Measurements from ENCODE around the gene GSTM3. TPM values are rescaled to one million over a fixed set of nuclear protein-coding genes. Genes with fewer than 3 reads are reported as not detected.
"Not testable (repeated sequence)": the region's sequence is repeated elsewhere in the genome, so short reads cannot be mapped to it uniquely, and the experiment has no call there.

GSTM3 gene
- total and polyA plus RNA-seq, 2 of the 13 experiments (the other 11 are each of a cell fraction or from before 2014, with no cell fraction given): 127 to 142 TPM

DNA sequence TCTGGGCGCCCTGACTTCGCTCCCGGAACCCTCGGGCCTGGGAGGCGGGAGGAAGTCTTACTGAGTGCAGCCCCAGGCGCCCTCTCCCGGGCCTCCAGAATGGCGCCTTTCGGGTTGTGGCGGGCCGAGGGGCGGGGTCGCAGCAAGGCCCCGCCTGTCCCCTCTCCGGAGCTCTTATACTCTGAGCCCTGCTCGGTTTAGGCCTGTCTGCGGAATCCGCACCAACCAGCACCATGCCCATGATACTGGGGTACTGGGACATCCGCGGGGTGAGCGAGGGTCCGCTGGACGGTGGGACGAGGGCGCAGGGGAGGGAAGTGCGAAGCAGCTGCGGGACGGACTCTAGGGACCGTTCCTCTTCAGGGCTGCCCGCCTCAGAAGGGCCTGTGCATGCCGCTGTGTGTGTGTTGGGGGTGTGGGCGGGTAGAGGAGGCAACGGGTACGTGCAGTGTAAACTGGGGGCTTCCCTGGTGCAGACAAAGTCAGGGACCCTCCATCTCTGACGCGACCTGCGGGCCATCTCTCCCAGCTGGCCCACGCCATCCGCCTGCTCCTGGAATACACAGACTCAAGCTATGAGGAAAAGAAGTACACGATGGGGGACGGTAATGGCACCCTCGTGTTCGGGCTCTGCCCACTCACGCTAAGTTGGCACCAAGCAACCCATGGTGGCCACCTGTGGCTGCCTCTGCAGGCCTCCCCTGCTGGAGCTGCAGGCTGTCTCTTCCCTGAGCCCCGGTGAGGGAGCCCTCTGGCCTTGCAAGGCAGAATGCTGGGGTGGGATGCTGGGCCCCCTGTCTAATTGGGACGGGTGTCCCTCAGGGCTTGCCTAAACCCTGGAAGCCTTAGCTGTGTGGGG lies 53.0 kb downstream of the GSTM3 start, which contains the start of gene GSTM1:
GSTM1 (plus strand) TSS at position 177 of the 859 bp plus-strand sequence; CDS start at position 234, 57 bp downstream.
- ATAC-seq: no peak
- intact Hi-C loops (cut with micrococcal nuclease; ENCODE audit: unreplicated experiment) (no loop called here), in situ Hi-C loops (cut with HindIII; ENCODE audit: extremely low pct_ligation_motif_present, low pct_unique_long_range_greater_than_20kb) (no loop called here)
- Histone ChIP-seq H3K27me3 (ENCODE audit: control insufficient read depth in 1 of 2, insufficient read depth in 2 of 2, low read length in 2 of 2) (no peaks in the 10 kb centered on the region), H3K27ac (ENCODE audit: extremely low read length, insufficient read depth, low read length) (no peak within 1 kb of the TSS), H3K4me3 (replicated peaks in 1 of 3; ENCODE audit: insufficient read depth in 1 of 3, low read depth in 2 of 3, low read length in 3 of 3) (no peak within 1 kb of the TSS), H2AFZ (ENCODE audit: low read length) (no peak within 1 kb of the TSS), H3K9me3 (ENCODE audit: low read length) (no peaks in the 10 kb centered on the region), H3K4me2 (ENCODE audit: low read depth, low read length) (no peak within 1 kb of the TSS), H4K20me1 (ENCODE audit: insufficient read depth, low read length) (no peaks in the 10 kb centered on the region), H3K9ac (ENCODE audit: insufficient read depth, low read depth, low read length) (no peak within 1 kb of the TSS), H3K4me1 (ENCODE audit: insufficient read depth, low read length) (no peaks in the 10 kb centered on the region), H3K79me2 (ENCODE audit: insufficient read depth, low read length) (no peaks in the 10 kb centered on the region), H3K36me3 (replicated peaks in 1 of 2; ENCODE audit: control insufficient read depth in 1 of 2, insufficient read depth in 2 of 2, low read length in 2 of 2) (no peaks in the 10 kb centered on the region)
- no peak for TF ChIP-seq ZFX (CRISPR knock-in tag; IDR thresholded peaks at IDR 0.05; ENCODE audit: low read depth)
- no peak for TF ChIP-seq AGO2 (optimal IDR thresholded peaks at IDR 0.05; ENCODE audit: low read depth, low read length)
- TF ChIP-seq, protein P1, sequence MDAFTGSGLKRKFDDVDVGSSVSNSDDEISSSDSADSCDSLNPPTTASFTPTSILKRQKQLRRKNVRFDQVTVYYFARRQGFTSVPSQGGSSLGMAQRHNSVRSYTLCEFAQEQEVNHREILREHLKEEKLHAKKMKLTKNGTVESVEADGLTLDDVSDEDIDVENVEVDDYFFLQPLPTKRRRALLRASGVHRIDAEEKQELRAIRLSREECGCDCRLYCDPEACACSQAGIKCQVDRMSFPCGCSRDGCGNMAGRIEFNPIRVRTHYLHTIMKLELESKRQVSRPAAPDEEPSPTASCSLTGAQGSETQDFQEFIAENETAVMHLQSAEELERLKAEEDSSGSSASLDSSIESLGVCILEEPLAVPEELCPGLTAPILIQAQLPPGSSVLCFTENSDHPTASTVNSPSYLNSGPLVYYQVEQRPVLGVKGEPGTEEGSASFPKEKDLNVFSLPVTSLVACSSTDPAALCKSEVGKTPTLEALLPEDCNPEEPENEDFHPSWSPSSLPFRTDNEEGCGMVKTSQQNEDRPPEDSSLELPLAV (CRISPR knock-in tag; conservative IDR thresholded peaks at IDR 0.05; ENCODE audit: low read depth): no peak
- TF ChIP-seq ZNF292 (CRISPR knock-in tag; IDR thresholded peaks at IDR 0.05; ENCODE audit: borderline replicate concordance, low read depth): no peak
- no peak for TF ChIP-seq ZNF562 (CRISPR knock-in tag; IDR thresholded peaks at IDR 0.05; ENCODE audit: borderline replicate concordance)
- TF ChIP-seq MZF1 (CRISPR knock-in tag; IDR thresholded peaks at IDR 0.05; ENCODE audit: borderline replicate concordance): no peak
- WGBS (ENCODE audit: low lambda C conversion rate): 85% methylated on average over 11 of the region's 46 CpGs
- DNase-seq (ENCODE audit: low spot score): no peak
- POLR2A ChIA-PET: no interaction called here
- no peak for FAIRE-seq
- BruUV-seq (replicated peaks): no TSS peak
- CTCF ChIA-PET (ENCODE audit: low intra/inter-chr PET ratio, low total read pairs): no interaction called here

DNA sequence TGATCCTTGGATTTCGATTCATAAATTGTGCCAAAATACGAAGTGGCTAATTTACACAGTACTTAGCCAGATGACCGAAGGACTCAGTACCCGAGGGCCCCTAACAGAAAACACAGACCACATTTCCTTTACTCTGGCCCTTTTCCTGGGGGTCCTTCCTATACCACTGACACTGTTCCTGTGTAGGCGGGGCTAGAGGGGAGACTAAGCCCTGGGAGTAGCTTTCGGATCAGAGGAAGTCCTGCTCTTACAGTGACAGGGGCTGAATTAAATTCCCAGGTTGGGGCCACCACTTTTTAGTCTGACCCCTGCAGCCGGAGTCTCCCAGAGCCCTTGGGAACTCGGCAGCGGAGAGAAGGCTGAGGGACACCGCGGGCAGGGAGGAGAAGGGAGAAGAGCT lies 53.7 kb downstream of the GSTM3 start:
- ATAC-seq; DNase-seq (ENCODE audit: low spot score); H3K4me2 ChIP-seq (ENCODE audit: low read depth, low read length); H3K4me1 ChIP-seq (ENCODE audit: insufficient read depth, low read length); H3K36me3 ChIP-seq (replicated peaks in 1 of 2; ENCODE audit: control insufficient read depth in 1 of 2, insufficient read depth in 2 of 2, low read length in 2 of 2); H2AFZ ChIP-seq (ENCODE audit: low read length); H3K4me3 ChIP-seq (replicated peaks in 1 of 3; ENCODE audit: insufficient read depth in 1 of 3, low read depth in 2 of 3, low read length in 3 of 3); FAIRE-seq; H3K27ac ChIP-seq (ENCODE audit: extremely low read length, insufficient read depth, low read length); intact Hi-C loops (cut with micrococcal nuclease; ENCODE audit: unreplicated experiment); POLR2A ChIA-PET; CTCF ChIA-PET (ENCODE audit: low intra/inter-chr PET ratio, low total read pairs); H4K20me1 ChIP-seq (ENCODE audit: insufficient read depth, low read length); H3K9me3 ChIP-seq (ENCODE audit: low read length); H3K9ac ChIP-seq (ENCODE audit: insufficient read depth, low read depth, low read length); in situ Hi-C loops (cut with HindIII; ENCODE audit: extremely low pct_ligation_motif_present, low pct_unique_long_range_greater_than_20kb); BruUV-seq (replicated peaks); H3K27me3 ChIP-seq (ENCODE audit: control insufficient read depth in 1 of 2, insufficient read depth in 2 of 2, low read length in 2 of 2); H3K79me2 ChIP-seq (ENCODE audit: insufficient read depth, low read length): not testable (repeated sequence)
- WGBS (ENCODE audit: low lambda C conversion rate): 100% methylated on average over 3 of the region's 11 CpGs

DNA sequence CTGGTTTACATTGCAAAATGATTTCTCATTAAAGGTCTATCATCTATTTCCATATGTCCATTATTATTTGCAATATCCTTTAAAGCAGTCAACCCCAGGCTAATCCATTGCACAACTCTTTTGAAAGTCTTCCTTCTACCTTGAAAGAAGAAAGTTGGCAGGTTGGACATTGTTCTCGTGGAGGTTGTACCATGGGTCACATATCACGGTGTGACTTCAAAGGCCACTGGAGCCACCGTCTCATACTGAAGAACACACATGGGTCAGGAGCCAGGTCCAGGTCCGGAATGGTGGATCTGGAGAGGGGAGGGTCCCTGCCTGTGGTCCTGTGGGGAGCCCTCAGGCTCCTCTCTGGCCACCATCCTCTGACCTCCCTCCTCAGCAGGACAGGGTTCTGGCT lies 54.9 kb downstream of the GSTM3 start:
- H3K4me3 ChIP-seq (replicated peaks in 1 of 3; ENCODE audit: insufficient read depth in 1 of 3, low read depth in 2 of 3, low read length in 3 of 3); intact Hi-C loops (cut with micrococcal nuclease; ENCODE audit: unreplicated experiment); H3K27me3 ChIP-seq (ENCODE audit: control insufficient read depth in 1 of 2, insufficient read depth in 2 of 2, low read length in 2 of 2); FAIRE-seq; CTCF ChIA-PET (ENCODE audit: low intra/inter-chr PET ratio, low total read pairs); H3K4me1 ChIP-seq (ENCODE audit: insufficient read depth, low read length); H3K36me3 ChIP-seq (replicated peaks in 1 of 2; ENCODE audit: control insufficient read depth in 1 of 2, insufficient read depth in 2 of 2, low read length in 2 of 2); H3K9ac ChIP-seq (ENCODE audit: insufficient read depth, low read depth, low read length); H2AFZ ChIP-seq (ENCODE audit: low read length); BruUV-seq (replicated peaks); DNase-seq (ENCODE audit: low spot score); H4K20me1 ChIP-seq (ENCODE audit: insufficient read depth, low read length); H3K9me3 ChIP-seq (ENCODE audit: low read length); POLR2A ChIA-PET; H3K79me2 ChIP-seq (ENCODE audit: insufficient read depth, low read length); ATAC-seq; in situ Hi-C loops (cut with HindIII; ENCODE audit: extremely low pct_ligation_motif_present, low pct_unique_long_range_greater_than_20kb); H3K27ac ChIP-seq (ENCODE audit: extremely low read length, insufficient read depth, low read length); H3K4me2 ChIP-seq (ENCODE audit: low read depth, low read length): not testable (repeated sequence)
- WGBS (ENCODE audit: low lambda C conversion rate): 0% methylated on average over 1 of the region's 4 CpGs

Measured in HepG2 (cell line).